Muscle of leg (tissue), 11 donors: Measurements from ENCODE around the gene FAM171A1. TPM values are rescaled to one million over a fixed set of nuclear protein-coding genes. Genes with fewer than 3 reads are reported as not detected.
A peak's percentile ranks its signal among the peaks of the same experiment; 100 is the strongest.

Source experiments
- DNase-seq: peaks from one replicate; pipeline ENCODE4 v3.0.0; 2013
- H3K27ac ChIP-seq: one replicate; pipeline ENCODE4 v1.5.1; 2013; ENCODE audit warnings: mild to moderate bottlenecking, low read length, control low read depth
- H3K27me3 ChIP-seq: one replicate; pipeline ENCODE4 v1.6.1; 2013; ENCODE audit warnings: low read length; ENCODE audit not compliant: control insufficient read depth, insufficient read depth
- H3K36me3 ChIP-seq: one replicate; pipeline ENCODE4 v1.6.1; 2013; ENCODE audit warnings: low read length; ENCODE audit not compliant: control insufficient read depth, insufficient read depth
- H3K4me1 ChIP-seq: one replicate; pipeline ENCODE4 v1.6.1; 2013; ENCODE audit warnings: low read length; ENCODE audit not compliant: control insufficient read depth, insufficient read depth
- H3K4me3 ChIP-seq: one replicate; pipeline ENCODE4 v1.5.1; 2013; ENCODE audit warnings: low read length, control low read depth
- H3K9me3 ChIP-seq: replicated peaks from 2 replicates; pipeline ENCODE4 v1.6.1; 2013; ENCODE audit warnings: low read depth, low read length; ENCODE audit not compliant: control insufficient read depth
- WGBS: methylation state at CpG from one replicate; pipeline ENCODE4 v1.1.5; 2013; ENCODE audit warnings: missing lambda C conversion rate; ENCODE audit not compliant: insufficient coverage; 5-methylcytosine and 5-hydroxymethylcytosine counted together
- polyA plus RNA-seq, 8 donors: library from polyadenylated mRNA; unstranded; fragments of 120-200 nt; gene quantifications; one replicate each; pipeline versions ENCODE4 v1.2.1 to v1.2.3, GENCODE V29; 2013; ENCODE audit warnings: inconsistent platforms in 1 of 8, low replicate concordance in 1 of 8; ENCODE audit not compliant: insufficient read length in 8 of 8, insufficient read depth in 1 of 8
- total RNA-seq: library from RNA; stranded (reverse); fragments of 120-200 nt; gene quantifications from one replicate; pipeline ENCODE4 v1.2.4, GENCODE V29; 2013

Gene FAM171A1
- total and polyA plus RNA-seq, 9 donors = 19.6 to 50.9 (median 35.3) TPM

DNA sequence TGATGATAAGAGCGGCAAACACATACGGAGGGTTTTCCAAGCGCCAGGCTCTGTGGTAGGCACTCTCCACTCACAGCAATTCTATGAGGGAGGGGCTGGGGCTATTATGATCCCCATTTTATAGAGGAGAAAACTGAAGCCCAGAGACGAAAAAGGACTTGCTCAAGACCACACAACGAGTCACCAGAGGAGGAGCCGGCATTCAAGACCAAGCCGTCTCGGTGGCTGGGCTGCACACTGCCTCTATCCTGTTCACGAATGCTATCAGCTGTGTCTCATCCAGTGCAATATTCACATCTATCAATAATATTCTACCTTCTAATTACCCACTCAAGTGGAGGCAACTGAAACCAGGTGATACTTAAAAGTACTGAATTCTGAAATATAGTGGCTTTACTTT lies 134.7 kb downstream of the FAM171A1 start:
- 81% methylated on average over 3 of the region's 9 CpGs for WGBS
- H3K4me1 ChIP-seq = peaks cover 7% of the 10 kb centered on the region
- no peak overlapping the region for H3K4me3 ChIP-seq
- H3K27ac ChIP-seq = peak overlapping the region; percentile 56
- no peaks in the 10 kb centered on the region for H3K36me3 ChIP-seq
- H3K9me3 ChIP-seq = no peaks in the 10 kb centered on the region
- H3K27me3 ChIP-seq = no peaks in the 10 kb centered on the region
- no peak for DNase-seq

DNA sequence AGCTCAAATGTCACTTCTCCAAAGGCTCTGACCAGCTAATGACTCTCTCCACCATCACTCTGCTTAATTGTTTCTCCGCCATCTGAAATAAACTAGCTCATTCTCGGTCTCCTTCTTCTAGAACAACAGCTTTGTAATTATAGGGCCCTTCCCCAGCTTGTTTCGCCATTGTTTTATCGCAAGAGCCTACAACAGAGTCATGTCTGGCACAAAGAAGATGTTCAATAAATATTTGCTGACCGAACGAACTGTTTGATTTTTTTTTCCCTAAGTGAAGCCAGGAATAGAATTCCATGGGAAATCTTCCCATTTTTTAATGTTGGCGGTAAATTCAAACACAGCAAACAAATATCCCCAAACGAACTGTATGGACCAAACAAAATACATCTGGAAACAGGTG lies 138.8 kb downstream of the FAM171A1 start:
- DNase-seq = peak; percentile 20
- peaks cover 4% of the 10 kb centered on the region for H3K4me1 ChIP-seq
- 100% methylated on average over 1 of the region's 8 CpGs for WGBS
- H3K9me3 ChIP-seq = no peaks in the 10 kb centered on the region
- no peak overlapping the region for H3K4me3 ChIP-seq
- H3K27me3 ChIP-seq = no peaks in the 10 kb centered on the region
- H3K27ac ChIP-seq = no peak overlapping the region
- H3K36me3 ChIP-seq = no peaks in the 10 kb centered on the region

DNA sequence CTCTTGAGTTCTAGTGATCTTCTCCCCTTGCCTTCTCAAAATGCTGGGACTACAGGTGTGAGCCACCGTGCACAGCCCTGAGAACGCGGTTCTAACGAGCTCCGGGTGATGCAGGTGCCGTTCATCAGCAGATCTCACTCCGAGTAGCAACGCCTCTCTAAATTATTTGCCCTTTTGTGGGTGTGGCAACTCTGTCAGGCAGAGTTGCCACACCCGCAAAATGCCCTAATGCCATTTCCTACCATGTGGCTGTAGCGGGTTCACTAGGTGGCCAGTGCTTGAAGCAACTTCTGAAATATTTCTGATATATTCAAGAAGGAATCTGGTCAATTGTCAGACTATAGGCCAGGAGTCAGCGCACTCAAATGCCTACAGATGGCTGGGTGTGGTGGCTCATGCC lies 139.7 kb downstream of the FAM171A1 start:
- WGBS = 90% methylated on average over 8 of the region's 11 CpGs
- H3K4me1 ChIP-seq = no peaks in the 10 kb centered on the region
- no peak for DNase-seq

DNA sequence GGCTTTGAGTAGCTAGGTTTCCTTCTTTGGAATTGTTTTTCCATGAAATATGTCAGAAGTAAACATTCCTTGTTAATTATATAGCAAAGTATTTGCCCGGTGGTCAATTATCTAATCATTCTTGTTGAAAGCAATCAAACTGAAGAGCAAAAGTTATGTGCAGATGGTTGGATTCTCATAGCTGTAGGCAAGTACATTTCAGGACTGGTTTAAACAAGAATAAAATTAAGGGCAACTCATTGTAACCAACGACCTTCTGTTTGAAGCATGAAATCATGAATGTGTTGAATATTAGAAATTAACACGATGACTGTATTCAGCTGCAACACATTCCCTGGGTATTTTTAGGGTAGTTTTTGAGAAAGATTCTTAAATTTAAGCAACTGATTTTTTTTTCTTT lies 140.8 kb downstream of the FAM171A1 start:
- Histone ChIP-seq H3K27me3 (no peaks in the 10 kb centered on the region), H3K4me3 (no peak overlapping the region), H3K9me3 (no peaks in the 10 kb centered on the region), H3K27ac (no peak overlapping the region), H3K36me3 (no peaks in the 10 kb centered on the region), H3K4me1 (no peaks in the 10 kb centered on the region)
- no peak for DNase-seq
- no CpG with 5 or more reads among the region's 3 CpGs for WGBS

More for the DNA sequence above, 139.7 kb downstream of the FAM171A1 start:
- H3K4me3 ChIP-seq = no peak overlapping the region
- H3K27ac ChIP-seq = no peak overlapping the region
- no peaks in the 10 kb centered on the region for H3K36me3 ChIP-seq
- H3K27me3 ChIP-seq = no peaks in the 10 kb centered on the region
- no peaks in the 10 kb centered on the region for H3K9me3 ChIP-seq

DNA sequence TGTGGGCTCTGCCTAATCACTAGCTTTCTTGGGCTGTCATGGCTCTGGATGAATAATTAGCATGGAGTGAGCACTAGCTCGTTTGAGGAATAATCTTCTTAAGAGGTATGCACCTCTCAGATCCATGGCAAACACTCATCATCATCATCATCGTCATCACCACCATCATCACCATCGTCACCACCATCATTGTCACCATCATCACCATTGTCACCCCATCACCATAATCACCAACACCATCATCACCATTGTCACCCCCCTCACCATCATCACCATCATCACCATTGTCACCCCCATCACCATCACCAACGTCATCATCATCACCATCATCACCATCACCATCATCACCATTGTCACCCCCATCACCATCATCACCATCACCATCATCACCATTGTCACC lies 141.8 kb downstream of the FAM171A1 start:
- Histone ChIP-seq H3K4me1 (no peaks in the 10 kb centered on the region), H3K27ac (no peak overlapping the region), H3K36me3 (peaks cover 3% of the 10 kb centered on the region), H3K4me3 (no peak overlapping the region), H3K9me3 (no peaks in the 10 kb centered on the region), H3K27me3 (no peaks in the 10 kb centered on the region)
- DNase-seq = no peak
- WGBS = 94% methylated on average over 3 of the region's 4 CpGs

DNA sequence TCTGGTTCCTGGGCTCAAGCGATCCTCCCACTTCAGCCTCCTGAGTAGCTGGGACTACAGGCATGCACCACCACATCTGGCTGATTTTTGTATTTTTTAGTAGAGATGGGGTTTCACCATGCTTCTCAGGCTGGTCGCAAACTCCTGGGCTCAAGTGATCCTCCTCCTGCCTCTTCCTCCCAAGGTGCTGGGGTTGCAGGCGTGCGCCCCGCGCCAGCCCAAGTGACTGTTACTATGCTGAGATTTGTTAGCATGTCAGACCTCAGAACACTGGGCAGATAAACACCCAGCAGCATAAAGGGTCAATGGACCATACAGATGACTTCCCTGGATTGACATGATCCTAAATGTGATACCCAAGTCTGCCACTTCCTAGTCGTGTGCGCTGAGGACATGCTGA lies 142.7 kb downstream of the FAM171A1 start:
- no peak for DNase-seq
- WGBS = 91% methylated on average over 3 of the region's 8 CpGs
- H3K4me1 ChIP-seq = no peaks in the 10 kb centered on the region
- no peak overlapping the region for H3K27ac ChIP-seq
- no peaks in the 10 kb centered on the region for H3K27me3 ChIP-seq
- no peak overlapping the region for H3K4me3 ChIP-seq
- peaks cover 3% of the 10 kb centered on the region for H3K36me3 ChIP-seq
- no peaks in the 10 kb centered on the region for H3K9me3 ChIP-seq

DNA sequence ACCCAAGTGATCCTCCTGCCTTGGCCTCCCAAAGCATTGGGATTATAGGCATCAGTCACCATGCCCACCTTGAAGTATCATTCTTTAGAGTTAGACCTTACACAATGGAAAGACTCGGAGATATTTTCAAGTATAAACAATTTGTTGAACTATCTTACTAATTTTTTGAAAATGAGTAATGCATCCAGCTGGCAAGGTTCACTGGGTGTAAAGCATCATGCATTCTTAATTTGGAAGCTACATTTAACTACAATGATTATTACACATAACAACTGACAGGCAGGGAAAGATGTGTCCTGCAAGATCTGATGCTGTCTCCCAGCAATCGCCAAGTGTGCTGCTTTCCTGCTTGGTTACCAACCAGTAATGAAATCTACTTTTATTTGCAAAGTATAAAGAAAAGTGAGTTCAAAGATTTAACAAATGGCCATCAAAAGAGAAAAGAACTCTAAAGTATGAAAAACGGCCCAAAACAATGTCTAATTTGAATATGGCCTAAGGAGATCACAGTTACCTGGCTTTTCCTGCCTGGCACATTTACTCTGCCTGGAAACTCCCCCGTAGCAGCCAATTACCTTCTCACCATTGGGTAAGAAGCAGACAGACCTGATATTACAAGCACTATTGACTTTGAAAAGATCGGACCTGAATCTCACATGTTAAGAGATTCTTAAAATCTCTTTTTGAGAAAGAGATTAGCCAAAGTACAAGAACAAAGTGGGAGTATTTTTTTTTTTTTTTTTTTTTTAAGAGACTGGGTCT lies 143.3 kb downstream of the FAM171A1 start:
- H3K36me3 ChIP-seq = peaks cover 3% of the 10 kb centered on the region
- no peak overlapping the region for H3K27ac ChIP-seq
- H3K4me3 ChIP-seq = no peak overlapping the region
- DNase-seq = no peak
- H3K4me1 ChIP-seq = no peaks in the 10 kb centered on the region
- H3K27me3 ChIP-seq = no peaks in the 10 kb centered on the region
- WGBS = no CpG with 5 or more reads among the region's 5 CpGs
- H3K9me3 ChIP-seq = no peaks in the 10 kb centered on the region

DNA sequence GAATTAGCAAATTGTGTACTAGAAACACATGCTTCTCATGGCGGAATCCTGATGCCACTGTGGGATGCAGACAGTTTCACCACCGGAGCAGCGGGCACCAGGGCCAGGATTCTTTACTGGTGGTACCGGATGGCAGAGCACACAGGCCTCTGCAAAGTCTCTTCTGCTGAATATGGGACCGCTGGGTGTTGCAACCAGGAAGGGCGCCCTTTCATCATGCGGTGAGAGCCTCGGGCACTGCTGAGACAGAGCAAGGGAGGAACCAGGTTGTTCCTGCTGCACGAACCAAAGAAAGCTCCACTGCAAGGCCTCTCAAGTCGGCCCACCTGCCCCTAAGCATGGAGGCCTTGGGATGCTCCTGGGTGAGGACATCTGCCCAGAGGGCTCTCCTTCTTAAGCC lies 145.6 kb downstream of the FAM171A1 start:
- 94% methylated on average over 10 of the region's 10 CpGs for WGBS
- Histone ChIP-seq H3K4me3 (no peak overlapping the region), H3K36me3 (peaks cover 6% of the 10 kb centered on the region), H3K9me3 (no peaks in the 10 kb centered on the region), H3K27ac (no peak overlapping the region), H3K27me3 (no peaks in the 10 kb centered on the region), H3K4me1 (peaks cover 8% of the 10 kb centered on the region)
- DNase-seq = no peak

DNA sequence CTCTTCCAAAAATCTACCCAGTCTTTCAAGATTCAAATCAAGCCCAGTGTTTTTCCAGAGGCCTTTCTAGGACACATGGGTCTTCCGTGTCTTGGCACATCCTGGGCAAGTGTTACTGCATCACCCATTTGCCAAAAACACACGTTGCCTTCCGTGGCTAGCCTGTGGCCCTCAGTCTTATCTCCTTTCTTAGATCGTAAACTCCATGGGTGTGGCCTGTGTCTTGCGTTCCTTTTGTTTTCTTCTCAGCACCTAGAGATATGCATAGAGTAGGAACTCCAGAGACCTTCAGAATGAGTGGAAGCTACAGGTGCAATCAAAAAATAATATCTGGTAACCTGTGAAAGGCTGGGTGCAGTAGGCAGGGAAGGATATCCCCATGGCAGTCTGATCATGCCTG lies 146.1 kb downstream of the FAM171A1 start:
- Histone ChIP-seq H3K27ac (no peak overlapping the region), H3K9me3 (no peaks in the 10 kb centered on the region)
- 95% methylated on average over 4 of the region's 5 CpGs for WGBS

DNA sequence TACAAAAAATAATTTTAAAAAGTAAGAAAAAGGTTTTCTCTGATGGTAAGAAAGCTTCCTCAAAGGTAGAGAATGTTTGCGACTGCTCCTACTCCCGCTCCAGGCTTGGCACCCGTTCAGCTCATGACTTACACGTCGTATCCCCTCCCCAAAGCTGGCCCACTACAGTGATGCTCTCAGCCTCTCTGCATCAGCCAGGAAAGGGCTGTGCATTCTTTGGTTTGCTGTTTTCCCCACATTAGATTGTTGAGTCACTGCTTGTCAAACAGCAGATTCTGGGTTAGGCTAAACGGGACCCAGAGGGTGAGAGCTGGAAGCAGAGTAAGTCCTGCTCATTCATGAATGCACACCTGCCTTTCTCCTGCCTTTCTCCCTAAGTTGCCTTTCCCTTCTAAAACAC lies 147.9 kb downstream of the FAM171A1 start:
- Histone ChIP-seq H3K4me1 (peaks cover 11% of the 10 kb centered on the region), H3K36me3 (peaks cover 10% of the 10 kb centered on the region), H3K4me3 (no peak overlapping the region), H3K27ac (no peak overlapping the region), H3K27me3 (no peaks in the 10 kb centered on the region), H3K9me3 (no peaks in the 10 kb centered on the region)
- DNase-seq = peak; percentile 70
- 42% methylated on average over 5 of the region's 6 CpGs for WGBS

More for the DNA sequence above, 146.1 kb downstream of the FAM171A1 start:
- Histone ChIP-seq H3K36me3 (peaks cover 6% of the 10 kb centered on the region), H3K4me1 (peaks cover 11% of the 10 kb centered on the region), H3K27me3 (no peaks in the 10 kb centered on the region), H3K4me3 (no peak overlapping the region)
- no peak for DNase-seq

DNA sequence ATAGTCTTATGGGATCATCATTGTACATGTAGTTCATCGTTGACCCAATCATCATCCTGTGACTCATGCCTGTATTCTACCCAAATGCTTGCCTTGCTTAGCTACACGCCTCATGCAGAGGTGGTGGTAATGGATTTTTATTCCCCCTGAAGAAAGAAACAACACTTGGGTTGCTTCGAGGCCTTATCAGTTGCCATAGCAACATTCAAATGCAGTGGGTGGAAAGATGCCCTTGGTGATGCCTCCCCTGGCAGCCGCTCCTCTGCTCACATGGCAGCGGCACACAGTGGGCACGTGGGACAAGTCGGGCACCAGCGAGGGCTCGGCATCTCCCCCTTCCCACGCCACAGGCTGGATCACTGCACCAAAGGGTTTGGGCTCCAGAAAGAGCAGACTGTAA lies 148.6 kb downstream of the FAM171A1 start:
- no peak for DNase-seq
- H3K4me1 ChIP-seq = peaks cover 11% of the 10 kb centered on the region
- peaks cover 10% of the 10 kb centered on the region for H3K36me3 ChIP-seq
- H3K27me3 ChIP-seq = no peaks in the 10 kb centered on the region
- no peaks in the 10 kb centered on the region for H3K9me3 ChIP-seq
- H3K4me3 ChIP-seq = no peak overlapping the region
- H3K27ac ChIP-seq = no peak overlapping the region
- WGBS = 85% methylated on average over 7 of the region's 10 CpGs
